CD14-positive monocyte (primary cell): ENCODE measurements around the gene AGO1. TPM values are rescaled to one million over a fixed set of nuclear protein-coding genes. Genes with fewer than 3 reads are reported as not detected.

Experiments
- DNase-seq, 3 donors: peaks; one replicate each; pipeline ENCODE4 v3.0.0-alpha.2; 2011 to 2022
- H2AFZ ChIP-seq: 2 replicates; pipeline ENCODE4 v1.6.0; 2012; ENCODE audit warnings: mild to moderate bottlenecking, low read depth, low read length, inconsistent platforms; ENCODE audit not compliant: insufficient read depth, poor library complexity, severe bottlenecking
- H3K27ac ChIP-seq, 2 donors: 1 replicate in 1 of 2; 2 replicates in 1 of 2; pipeline ENCODE4 v1.5.1; 2012 to 2013; ENCODE audit warnings: low read length in 2 of 2, control low read depth in 1 of 2, inconsistent platforms in 1 of 2, low read depth in 1 of 2, mild to moderate bottlenecking in 1 of 2
- H3K27me3 ChIP-seq, 2 donors: one replicate each; pipeline versions ENCODE4 v1.6.0 to v1.6.1; 2011 to 2013; ENCODE audit warnings: low read length in 2 of 2; ENCODE audit not compliant: control insufficient read depth in 2 of 2, insufficient read depth in 2 of 2
- H3K36me3 ChIP-seq, 2 donors: replicated peaks in 1 of 2; 1 replicate in 1 of 2; 2 replicates in 1 of 2; pipeline versions ENCODE4 v1.5.1 to v1.6.1; 2012 to 2013; ENCODE audit warnings: low read length in 2 of 2, control low read depth in 1 of 2, inconsistent platforms in 1 of 2, mild to moderate bottlenecking in 1 of 2; ENCODE audit not compliant: insufficient read depth in 2 of 2, control insufficient read depth in 1 of 2
- H3K4me1 ChIP-seq, 2 donors: 1 replicate in 1 of 2; 2 replicates in 1 of 2; pipeline versions ENCODE4 v1.5.1 to v1.6.1; 2012 to 2013; ENCODE audit warnings: low read length in 2 of 2, control low read depth in 1 of 2, inconsistent platforms in 1 of 2, mild to moderate bottlenecking in 1 of 2, moderate library complexity in 1 of 2; ENCODE audit not compliant: insufficient read depth in 2 of 2, control insufficient read depth in 1 of 2
- H3K4me2 ChIP-seq: replicated peaks from 2 replicates; pipeline ENCODE3; 2012; ENCODE audit warnings: low read length, moderate library complexity, mild to moderate bottlenecking; ENCODE audit not compliant: poor library complexity, severe bottlenecking; ENCODE audit errors: extremely low read depth
- H3K4me3 ChIP-seq, 3 experiments: fragments of 200-600 bp in 1 of 3; sonication (generic) in 1 of 3; replicated peaks in 1 of 3; 1 replicate in 2 of 3; 2 replicates in 1 of 3; pipeline ENCODE4 v1.5.1; 2011 to 2013; ENCODE audit warnings: low read length in 3 of 3, mild to moderate bottlenecking in 3 of 3, control low read depth in 2 of 3, low read depth in 2 of 3, inconsistent platforms in 1 of 3, moderate library complexity in 1 of 3
- H3K79me2 ChIP-seq: 2 replicates; pipeline ENCODE4 v1.6.0; 2012; ENCODE audit warnings: mild to moderate bottlenecking, control low read depth, inconsistent platforms, low read length, moderate library complexity; ENCODE audit not compliant: insufficient read depth
- H3K9ac ChIP-seq: 2 replicates; pipeline ENCODE4 v1.6.0; 2017; ENCODE audit warnings: low read length, mild to moderate bottlenecking; ENCODE audit not compliant: insufficient read depth, poor library complexity, severe bottlenecking
- H3K9me3 ChIP-seq, 2 donors: replicated peaks in 1 of 2; 1 replicate in 1 of 2; 2 replicates in 1 of 2; pipeline versions ENCODE4 v1.5.1 to v1.6.1; 2012 to 2013; ENCODE audit warnings: low read length in 2 of 2, control low read depth in 1 of 2; ENCODE audit not compliant: control insufficient read depth in 1 of 2, insufficient read depth in 1 of 2
- H4K20me1 ChIP-seq: 2 replicates; pipeline ENCODE4 v1.6.0; 2012; ENCODE audit warnings: mild to moderate bottlenecking, low read length, control low read depth, moderate library complexity; ENCODE audit not compliant: insufficient read depth
- H3K27ac Mint-ChIP-seq, 7 donors: one replicate each; pipeline ENCODE4 v1.8.0; 2020; ENCODE audit warnings: mild to moderate bottlenecking in 7 of 7, mixed read lengths in 7 of 7, moderate library complexity in 6 of 7, inconsistent platforms in 2 of 7
- H3K27me3 Mint-ChIP-seq, 3 donors: one replicate each; pipeline ENCODE4 v1.8.0; 2021 to 2022; ENCODE audit warnings: low read depth in 3 of 3, mild to moderate bottlenecking in 3 of 3, mixed read lengths in 3 of 3, moderate library complexity in 3 of 3, inconsistent platforms in 1 of 3
- H3K36me3 Mint-ChIP-seq, 2 donors: one replicate each; pipeline ENCODE4 v1.8.0; 2020; ENCODE audit warnings: mixed read lengths in 2 of 2, inconsistent platforms in 1 of 2, mild to moderate bottlenecking in 1 of 2
- H3K4me1 Mint-ChIP-seq: one replicate; pipeline ENCODE4 v1.8.0; 2020; ENCODE audit warnings: mild to moderate bottlenecking, mixed read lengths
- H3K4me3 Mint-ChIP-seq, 2 donors: one replicate each; pipeline ENCODE4 v1.8.0; 2020; ENCODE audit warnings: mild to moderate bottlenecking in 2 of 2, mixed read lengths in 2 of 2, moderate library complexity in 1 of 2
- H3K9me3 Mint-ChIP-seq, 7 donors: one replicate each; pipeline ENCODE4 v1.8.0; 2020 to 2022; ENCODE audit warnings: mixed read lengths in 7 of 7, mild to moderate bottlenecking in 6 of 7, moderate library complexity in 6 of 7, inconsistent platforms in 2 of 7
- CTCF ChIP-seq: fragments of 200-600 bp; IDR thresholded peaks from one replicate; pipeline ENCODE4 v1.8.0; 2022; ENCODE audit warnings: antibody characterized with exemption, mild to moderate bottlenecking
- WGBS: methylation state at CpG from one replicate; pipeline ENCODE4 v1.1.5; 2013; ENCODE audit warnings: missing lambda C conversion rate; ENCODE audit not compliant: insufficient coverage; 5-methylcytosine and 5-hydroxymethylcytosine counted together
- intact Hi-C, 2 donors: fragments of 100-400 bp; cut with micrococcal nuclease; formaldehyde crosslinking; loops; one replicate each; pipeline versions ENCODE4 v1.15.0 to v1.15.1; 2023
- polyA plus RNA-seq, 3 donors: library from polyadenylated mRNA; depleted of rRNA in 1 of 3; unstranded in 2 of 3; stranded (reverse) in 1 of 3; fragments of 300-500 nt in 2 of 3; fragments of >200 nt in 1 of 3; fragmentation: Illumina TruSeq in 2 of 3; gene quantifications; 1 replicate in 2 of 3; 2 replicates in 1 of 3; pipeline ENCODE4 v1.2.3, GENCODE V29; 2012 to 2021

Gene AGO1
- polyA plus RNA-seq, 3 donors: 10.9 to 19.4 (median 13.9) TPM

GRCh38 chr1:35894656-35895055 lies 11.6 kb downstream of the AGO1 start:
- Mint-ChIP-seq H3K4me1 (peaks cover 36% of the 10 kb centered on the region), H3K36me3 (peaks cover 73 to 85% of the 10 kb centered on the region in 2 donors), H3K4me3 (peak overlapping the region; percentile 7 to 55), H3K27ac (peak overlapping the region; percentile 94 to 99 (median 98)), H3K9me3 (peaks cover 0 to 2% (median 0%) of the 10 kb centered on the region in 7 donors), H3K27me3 (no peaks in the 10 kb centered on the region)
- TF ChIP-seq CTCF: no peak
- H3K36me3 ChIP-seq: peaks cover 65 to 82% of the 10 kb centered on the region in 2 donors
- intact Hi-C loops: loop anchor here in 1 of 2 donors (5.0 kb wide), 1 partner anchor 38 kb away; the partner anchor contains the start of gene AGO3
- H3K79me2 ChIP-seq: peaks cover 33% of the 10 kb centered on the region
- H2AFZ ChIP-seq: no peak overlapping the region
- H3K9me3 ChIP-seq: no peaks in the 10 kb centered on the region
- H3K4me2 ChIP-seq: peak overlapping the region; percentile 34
- H3K27ac ChIP-seq: peak overlapping the region; percentile 84 to 92
- DNase-seq: peak in 2 of 3 donors; percentile 24 to 43
- peaks cover 30 to 38% of the 10 kb centered on the region in 2 donors for H3K4me1 ChIP-seq
- H3K4me3 ChIP-seq: peak overlapping the region in 1 of 3 experiments; percentile 21
- no CpG with 5 or more reads among the region's 1 CpG for WGBS
- H3K9ac ChIP-seq: no peak overlapping the region
- no peaks in the 10 kb centered on the region for H3K27me3 ChIP-seq
- H4K20me1 ChIP-seq: no peaks in the 10 kb centered on the region

GRCh38 chr1:35899941-35900340 lies 16.9 kb downstream of the AGO1 start:
- Histone ChIP-seq H3K36me3 (peaks cover 61 to 86% of the 10 kb centered on the region in 2 donors), H3K27me3 (no peaks in the 10 kb centered on the region), H3K79me2 (peaks cover 4% of the 10 kb centered on the region), H3K4me3 (no peak overlapping the region), H3K4me2 (peak overlapping the region; percentile 23), H4K20me1 (peaks cover 3% of the 10 kb centered on the region), H3K9me3 (no peaks in the 10 kb centered on the region), H3K4me1 (peaks cover 20 to 24% of the 10 kb centered on the region in 2 donors), H3K9ac (no peak overlapping the region), H2AFZ (no peak overlapping the region), H3K27ac (peak overlapping the region in 1 of 2 donors; percentile 78)
- intact Hi-C loops: no loop called here
- DNase-seq: no peak
- Mint-ChIP-seq H3K27me3 (peaks cover 0 to 2% (median 2%) of the 10 kb centered on the region in 3 donors), H3K27ac (peak overlapping the region in 6 of 7 donors; percentile 48 to 89 (median 71)), H3K36me3 (peaks cover 73 to 90% of the 10 kb centered on the region in 2 donors), H3K4me1 (peaks cover 20% of the 10 kb centered on the region), H3K4me3 (no peak overlapping the region), H3K9me3 (peaks cover 0 to 2% (median 0%) of the 10 kb centered on the region in 7 donors)
- TF ChIP-seq CTCF: peak; percentile 18
